OCI-LY3 (cell line): ENCODE measurements around the gene HDAC3.

Experiments used
- EZH2phosphoT487 ChIP-seq: fragments of 200-600 bp; shearing (Covaris generic); IDR thresholded peaks from 2 replicates; pipeline ENCODE4 v1.6.1; 2018; ENCODE audit warnings: antibody characterized with exemption, mixed run types, low read depth
- TF ChIP-seq, protein P1 (sequence below): fragments of 200-600, 300-600 bp; sonication (generic); IDR thresholded peaks from 2 replicates; pipeline ENCODE4 v1.5.1; 2014; ENCODE audit warnings: antibody characterized with exemption, low read length, low read depth

DNA sequence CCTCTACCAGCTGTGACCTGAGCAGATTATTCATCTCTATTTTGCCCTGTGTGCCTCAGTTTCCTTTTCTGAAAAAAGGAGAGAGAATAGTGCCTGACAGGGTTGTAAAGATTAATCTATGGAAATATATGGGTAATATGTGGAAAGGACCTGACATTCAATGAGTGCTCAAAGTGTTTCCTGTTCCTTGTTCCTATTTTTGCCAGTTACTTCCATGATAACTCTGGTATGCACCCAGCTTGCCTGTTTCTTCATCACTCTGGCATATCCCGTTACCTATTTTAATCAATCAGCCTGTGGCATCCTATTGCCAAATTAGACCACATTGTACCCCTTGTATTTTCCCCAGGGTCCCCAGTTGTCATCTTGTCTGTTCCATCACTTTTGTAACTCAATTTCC lies 48.9 kb upstream of the HDAC3 start:
- TF ChIP-seq, protein P1, sequence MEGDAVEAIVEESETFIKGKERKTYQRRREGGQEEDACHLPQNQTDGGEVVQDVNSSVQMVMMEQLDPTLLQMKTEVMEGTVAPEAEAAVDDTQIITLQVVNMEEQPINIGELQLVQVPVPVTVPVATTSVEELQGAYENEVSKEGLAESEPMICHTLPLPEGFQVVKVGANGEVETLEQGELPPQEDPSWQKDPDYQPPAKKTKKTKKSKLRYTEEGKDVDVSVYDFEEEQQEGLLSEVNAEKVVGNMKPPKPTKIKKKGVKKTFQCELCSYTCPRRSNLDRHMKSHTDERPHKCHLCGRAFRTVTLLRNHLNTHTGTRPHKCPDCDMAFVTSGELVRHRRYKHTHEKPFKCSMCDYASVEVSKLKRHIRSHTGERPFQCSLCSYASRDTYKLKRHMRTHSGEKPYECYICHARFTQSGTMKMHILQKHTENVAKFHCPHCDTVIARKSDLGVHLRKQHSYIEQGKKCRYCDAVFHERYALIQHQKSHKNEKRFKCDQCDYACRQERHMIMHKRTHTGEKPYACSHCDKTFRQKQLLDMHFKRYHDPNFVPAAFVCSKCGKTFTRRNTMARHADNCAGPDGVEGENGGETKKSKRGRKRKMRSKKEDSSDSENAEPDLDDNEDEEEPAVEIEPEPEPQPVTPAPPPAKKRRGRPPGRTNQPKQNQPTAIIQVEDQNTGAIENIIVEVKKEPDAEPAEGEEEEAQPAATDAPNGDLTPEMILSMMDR: no peak
- no peak for TF ChIP-seq EZH2phosphoT487
